Right renal pelvis (tissue), 4 donors: Measurements from ENCODE around the gene SNORC. TPM values are rescaled to one million over a fixed set of nuclear protein-coding genes. Genes with fewer than 3 reads are reported as not detected.
"Not testable (repeated sequence)": the region's sequence is repeated elsewhere in the genome, so short reads cannot be mapped to it uniquely, and the experiment has no call there.

Experiments
- DNase-seq, 4 donors: peaks; one replicate each; pipeline ENCODE4 v3.0.0-alpha.2; 2013; ENCODE audit warnings: low read depth in 4 of 4, low spot score in 3 of 4, missing footprints in 1 of 4
- polyA plus RNA-seq, 4 donors: library from polyadenylated mRNA; unstranded; fragments of 120-200 nt; gene quantifications; one replicate each; pipeline ENCODE4 v1.2.1, GENCODE V29; 2013; ENCODE audit not compliant: insufficient read length in 4 of 4

The SNORC gene
- polyA plus RNA-seq, 4 donors, result 1.3 to 2.7 (median 2.2) TPM

- no peak for DNase-seq
These were observed 23.8 kb downstream of the SNORC start for GRCh38 chr2:232893834-232894233.

DNA sequence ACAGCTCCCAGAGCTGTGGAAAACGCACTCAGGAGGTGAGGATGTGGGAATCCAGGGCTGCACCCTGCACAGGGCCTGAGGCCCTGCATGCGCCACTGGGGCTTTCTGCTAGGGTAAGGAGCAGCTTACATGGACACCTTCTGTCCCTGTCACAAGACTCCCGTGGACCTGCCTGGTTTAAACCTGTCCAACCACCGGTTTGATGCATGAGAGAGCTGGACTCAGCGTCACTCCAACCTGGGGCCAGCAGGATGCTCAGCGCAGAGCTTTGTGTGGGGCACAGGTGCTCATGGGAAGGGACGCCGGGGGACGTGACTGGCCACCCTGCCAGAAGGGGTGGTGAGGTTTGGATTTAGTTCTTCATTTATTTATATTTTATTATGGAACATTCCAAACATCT, 24.2 kb downstream of the SNORC start:
- no peak for DNase-seq

DNA sequence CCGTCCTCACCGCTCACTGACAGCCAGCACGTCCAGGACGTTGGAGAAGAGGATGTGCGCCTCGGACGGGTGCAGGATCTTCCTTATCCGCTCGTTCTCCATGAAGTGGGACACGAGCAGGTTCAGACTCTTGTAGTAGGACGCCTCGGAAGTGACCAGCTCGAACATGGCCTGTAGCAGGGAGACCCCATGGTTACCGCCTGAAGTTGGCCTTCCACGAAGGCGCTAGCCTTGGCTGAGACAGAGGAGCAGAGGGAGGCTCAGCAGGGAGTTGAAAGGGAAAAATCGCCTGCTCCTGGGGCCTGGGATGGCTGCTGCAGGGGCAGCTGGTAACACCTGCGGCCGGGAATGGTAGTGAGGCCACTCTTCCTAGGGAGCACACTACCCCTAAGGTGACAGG, 24.7 kb downstream of the SNORC start:
- no peak for DNase-seq

- DNase-seq, result no peak
These were observed 26.0 kb downstream of the SNORC start for GRCh38 chr2:232896111-232896510.

DNA sequence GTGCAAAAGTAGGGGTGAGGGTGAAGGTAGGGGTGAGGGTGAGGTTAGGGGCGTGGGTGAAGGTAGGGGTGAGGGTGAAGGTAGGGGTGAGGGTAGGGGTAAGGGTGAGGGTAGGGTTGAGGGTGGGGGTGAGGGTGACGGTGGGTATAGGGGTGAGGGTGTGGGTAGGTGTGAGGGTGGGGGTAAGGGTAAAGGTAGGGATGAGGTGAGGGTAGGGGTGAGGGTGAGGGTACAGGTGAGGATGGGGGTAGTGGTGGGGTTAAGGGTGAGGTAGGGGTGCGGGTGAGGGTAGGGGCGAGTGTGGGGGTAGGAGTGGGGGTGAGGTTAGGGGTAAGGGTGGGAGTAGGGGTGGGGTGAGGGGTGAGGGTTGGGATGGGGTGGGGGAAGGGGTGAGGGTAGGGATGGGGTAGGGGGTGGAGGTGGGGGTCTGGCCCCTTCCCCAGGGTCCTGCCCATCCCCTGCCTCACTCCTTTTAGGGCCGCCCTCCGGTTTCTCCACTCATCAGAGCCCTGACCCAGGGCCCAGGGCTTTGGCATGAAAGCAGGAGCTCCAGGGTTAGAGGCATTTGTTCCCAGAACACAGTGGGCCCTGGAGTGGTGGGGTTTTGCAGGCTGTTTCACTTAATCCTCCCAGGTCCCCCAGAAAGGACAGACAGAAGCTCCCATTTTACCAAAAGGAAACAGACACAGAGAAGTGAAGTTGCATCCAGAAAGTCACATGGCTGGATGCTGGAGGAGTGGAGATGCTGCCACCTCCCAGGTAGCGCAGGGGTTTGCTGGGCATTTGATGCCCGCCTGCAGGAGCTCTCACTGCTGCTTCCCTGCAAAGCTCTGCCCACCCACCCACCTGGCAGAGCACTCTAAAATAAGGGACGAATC, 26.9 kb downstream of the SNORC start:
- no peak for DNase-seq

DNA sequence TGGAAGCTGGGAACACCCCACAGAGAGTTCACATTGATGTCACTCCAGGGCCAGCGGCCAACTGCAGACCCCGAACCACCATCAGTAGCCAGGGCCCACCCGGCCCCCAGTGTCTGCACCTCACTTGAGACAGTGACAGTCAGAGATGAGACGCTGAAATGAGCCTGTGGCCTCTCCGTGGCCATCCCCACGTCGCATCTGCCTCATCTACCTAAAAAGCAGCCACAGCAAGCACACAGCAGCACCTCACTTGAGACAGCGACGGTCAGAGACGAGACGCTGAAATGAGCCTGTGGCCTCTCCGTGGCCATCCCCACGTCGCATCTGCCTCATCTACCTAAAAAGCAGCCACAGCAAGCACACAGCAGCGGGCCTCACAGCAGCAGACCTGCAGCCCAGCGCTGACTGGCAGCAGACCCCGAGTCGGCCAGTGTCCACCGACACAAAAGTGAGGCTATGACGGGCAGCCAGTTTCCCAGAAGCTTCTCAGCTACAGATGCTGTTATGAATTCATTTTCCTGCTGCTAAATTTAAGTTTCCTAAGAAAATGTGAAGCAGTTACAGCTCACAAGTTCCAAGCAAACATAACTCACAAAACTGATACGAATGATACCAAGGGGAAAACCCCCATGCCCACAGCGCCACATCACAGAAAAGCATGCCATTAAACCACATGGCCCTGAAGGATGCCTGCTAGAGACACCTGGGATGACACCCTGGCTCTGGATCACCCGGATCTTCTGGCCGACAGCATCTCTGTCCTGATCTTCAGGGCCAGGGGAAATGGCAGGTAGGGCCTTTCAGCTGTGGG, 27.7 kb downstream of the SNORC start:
- no peak for DNase-seq

DNA sequence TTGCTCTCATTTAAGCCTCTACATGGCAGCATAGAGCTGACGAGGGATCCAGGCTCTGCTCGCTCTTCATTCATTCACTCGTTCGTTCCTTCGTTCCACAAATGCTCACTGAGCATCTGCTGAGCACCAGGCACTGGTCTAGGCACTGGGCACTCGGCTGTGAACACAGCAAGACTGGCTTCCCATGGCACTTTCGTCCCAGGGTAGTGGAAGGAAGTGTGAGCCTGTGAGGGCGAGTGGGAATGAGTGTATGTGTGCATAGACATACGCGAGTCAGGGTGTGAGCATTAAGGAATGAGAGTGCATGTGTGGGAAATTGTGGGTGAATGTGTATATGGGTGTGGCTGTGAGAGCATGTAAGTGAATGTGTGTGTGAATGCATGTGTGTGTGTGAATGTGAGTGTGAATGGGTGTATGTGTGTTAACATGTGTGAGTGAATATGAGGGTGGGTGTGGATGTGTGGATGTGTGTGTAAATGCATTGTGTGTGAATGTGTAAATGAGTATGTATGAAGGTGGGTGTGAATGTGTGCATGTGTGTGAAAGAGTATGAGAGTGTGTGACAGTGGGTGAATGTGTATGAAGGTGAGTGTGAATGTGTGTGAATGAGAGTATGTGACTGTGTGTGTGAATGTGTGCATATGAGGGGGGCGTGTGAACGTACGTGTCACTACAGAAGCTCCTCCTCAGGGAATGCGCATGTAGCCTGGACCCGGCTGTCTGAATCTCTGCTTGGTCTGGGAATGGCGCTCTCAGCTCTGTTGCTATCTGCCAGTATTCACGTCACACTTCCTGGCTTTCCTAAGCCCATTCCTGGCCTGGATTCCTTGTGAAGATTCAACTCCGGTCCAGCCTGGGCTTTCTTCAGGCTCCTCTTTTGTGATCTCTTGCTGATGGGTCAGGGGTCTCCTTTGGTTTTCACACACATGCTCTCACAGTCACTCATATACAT, 28.8 kb downstream of the SNORC start:
- DNase-seq, result no peak

- no peak for DNase-seq
These were observed 31.0 kb downstream of the SNORC start for GRCh38 chr2:232900811-232901735.

DNA sequence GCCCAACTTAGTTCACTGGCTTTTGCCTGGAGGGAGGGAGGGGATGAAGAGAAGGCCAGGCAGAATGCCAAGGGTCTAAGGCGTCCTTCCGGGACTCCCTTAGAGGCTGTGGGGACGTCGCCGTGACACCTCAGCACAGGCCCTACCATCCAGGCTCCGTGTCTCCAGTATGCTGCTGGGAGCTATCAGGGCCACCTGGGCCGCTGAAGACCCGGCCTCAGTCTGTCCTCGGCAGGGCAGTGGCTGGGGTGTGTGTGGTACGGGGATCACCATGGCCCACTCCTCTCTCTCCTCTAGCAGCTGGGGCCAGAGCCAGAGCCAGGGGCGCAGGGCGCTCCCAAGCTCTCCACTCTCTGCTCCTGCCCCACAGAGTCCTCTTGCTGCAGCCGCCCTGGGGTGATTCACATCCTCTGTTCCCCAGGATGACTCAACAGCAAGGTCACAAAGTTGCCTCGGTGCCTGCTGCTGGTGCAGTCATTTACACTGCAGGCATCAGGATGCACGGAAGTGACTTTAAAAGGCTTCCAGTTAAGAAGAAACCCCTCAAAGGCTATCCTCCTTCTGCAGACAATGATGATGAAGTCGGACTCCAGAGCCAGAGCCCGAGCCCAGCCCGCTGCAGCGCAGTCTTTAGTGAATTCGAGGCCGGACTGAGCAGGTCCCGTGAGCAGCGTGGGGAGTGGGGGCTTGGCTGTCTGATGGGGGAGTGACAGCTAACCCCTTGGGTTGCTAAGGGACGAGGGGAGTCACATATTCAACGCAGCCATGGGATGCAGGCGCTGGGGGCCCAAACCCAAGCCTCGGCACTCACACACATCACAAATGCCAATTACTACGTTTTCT, 31.9 kb downstream of the SNORC start:
- DNase-seq, result no peak

GRCh38 chr2:232903989-232904388, 33.9 kb downstream of the SNORC start:
- no peak for DNase-seq

GRCh38 chr2:232906867-232907717, 37.0 kb downstream of the SNORC start:
- not testable (repeated sequence) for DNase-seq

- not testable (repeated sequence) for DNase-seq
These were observed 37.6 kb downstream of the SNORC start for GRCh38 chr2:232907718-232908085.

GRCh38 chr2:232908695-232909094, 38.6 kb downstream of the SNORC start:
- DNase-seq, result no peak

DNA sequence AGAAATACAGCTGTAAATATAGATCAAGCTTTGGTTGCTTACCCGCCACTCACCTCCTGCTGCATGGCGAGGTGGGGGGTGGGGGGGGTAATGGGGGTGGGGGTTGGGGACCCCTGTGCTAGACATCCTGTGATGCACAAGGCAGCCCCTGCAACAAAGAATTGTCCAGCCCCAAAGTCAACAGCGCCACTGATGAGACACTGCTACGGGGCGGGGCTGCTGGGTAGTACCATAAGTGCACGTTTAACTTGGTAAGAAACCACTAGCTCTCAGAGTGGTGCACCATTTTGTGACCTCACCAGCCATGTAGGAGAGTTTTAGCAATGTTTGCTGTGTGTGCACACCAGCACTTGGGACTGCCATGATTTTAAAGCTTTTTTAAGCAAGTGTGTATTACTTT, 40.3 kb downstream of the SNORC start:
- DNase-seq, result no peak

DNA sequence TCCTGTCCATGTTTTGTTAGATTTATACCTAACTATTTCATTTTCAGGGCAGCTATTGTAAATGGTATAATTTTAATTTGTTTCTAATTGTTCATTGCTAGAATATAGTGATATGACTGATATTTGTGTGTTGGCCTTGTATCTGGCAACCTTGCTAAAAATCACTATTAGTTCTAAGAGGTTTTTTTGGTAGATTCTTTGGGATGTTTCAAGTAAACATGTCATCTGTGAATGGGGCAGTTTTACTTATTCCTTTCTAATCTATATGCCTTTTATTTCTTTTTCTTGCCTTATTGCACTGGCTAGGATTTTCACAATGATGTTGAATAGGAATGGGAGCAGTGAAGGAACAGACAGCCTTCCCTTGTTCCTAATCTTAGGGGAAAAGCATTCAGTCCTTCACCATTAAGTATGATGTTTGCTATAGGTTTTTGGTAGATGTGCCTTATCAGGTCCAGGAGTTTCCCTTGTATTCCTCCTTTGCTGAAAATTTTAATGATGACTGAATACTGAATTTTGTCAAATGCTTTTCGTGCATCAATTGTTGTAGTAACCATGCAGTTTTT, 41.7 kb downstream of the SNORC start:
- DNase-seq, result no peak

DNA sequence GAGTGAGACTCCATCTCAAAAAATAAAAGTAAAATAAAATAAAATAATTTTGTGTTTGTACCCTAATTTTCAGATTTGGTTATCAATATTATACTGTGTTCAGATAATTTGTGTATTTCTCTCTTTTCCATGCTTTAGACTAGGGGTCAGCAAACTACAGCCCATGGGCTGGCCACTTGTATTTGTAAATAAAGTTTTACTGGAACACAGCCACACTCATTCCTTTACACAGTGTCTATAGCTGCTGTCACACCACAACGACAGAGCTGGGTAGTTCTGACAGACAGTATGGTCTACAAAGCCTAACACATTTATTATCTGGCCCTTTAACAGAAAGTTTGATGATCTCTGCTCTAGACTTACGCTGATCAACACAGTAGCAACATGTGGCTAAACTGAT, 43.8 kb downstream of the SNORC start:
- DNase-seq, result no peak

GRCh38 chr2:232919141-232919540, 49.1 kb downstream of the SNORC start:
- DNase-seq, result no peak
